HL-60/S4 (cell line): Measurements from ENCODE around the gene TUFT1.

Experiments used
- in situ Hi-C: fragments of 300-500 bp; cut with MboI; formaldehyde crosslinking; loops from 2 replicates; pipeline ENCODE4 v1.14.3; 2022; ENCODE audit warnings: low sequenced_read_pairs

The TUFT1 gene

GRCh38 chr1:151540021-151540981 lies at the start of gene TUFT1:
Gene TUFT1, plus strand, starts transcription at chr1:151540309. Its CDS starts 58 bp downstream, at chr1:151540367.
- in situ Hi-C loops = no loop called here

GRCh38 chr1:151491641-151492040 lies 48.5 kb upstream of the TUFT1 start:
- in situ Hi-C loops = no loop called here

- in situ Hi-C loops = no loop called here
These were observed 48.0 kb upstream of the TUFT1 start for GRCh38 chr1:151492120-151492519.

GRCh38 chr1:151493042-151493441 lies 47.1 kb upstream of the TUFT1 start:
- in situ Hi-C loops = no loop called here

GRCh38 chr1:151494741-151495281 lies 45.3 kb upstream of the TUFT1 start:
- in situ Hi-C loops = no loop called here

GRCh38 chr1:151495316-151495715 lies 44.8 kb upstream of the TUFT1 start:
- in situ Hi-C loops = no loop called here

GRCh38 chr1:151499365-151499764 lies 40.7 kb upstream of the TUFT1 start:
- in situ Hi-C loops = no loop called here

GRCh38 chr1:151499930-151500329 lies 40.2 kb upstream of the TUFT1 start:
- in situ Hi-C loops = no loop called here

- in situ Hi-C loops = no loop called here
These were observed 38.6 kb upstream of the TUFT1 start for GRCh38 chr1:151501474-151501873.

- in situ Hi-C loops = no loop called here
These were observed 37.9 kb upstream of the TUFT1 start for GRCh38 chr1:151502035-151502700.

- in situ Hi-C loops = no loop called here
These were observed 37.0 kb upstream of the TUFT1 start for GRCh38 chr1:151502859-151503780.

GRCh38 chr1:151504252-151504651 lies 35.9 kb upstream of the TUFT1 start:
- in situ Hi-C loops = no loop called here

- in situ Hi-C loops = no loop called here
These were observed 35.4 kb upstream of the TUFT1 start for GRCh38 chr1:151504759-151505158.

- in situ Hi-C loops = no loop called here
These were observed 31.3 kb upstream of the TUFT1 start for GRCh38 chr1:151508833-151509232.

- in situ Hi-C loops = no loop called here
These were observed 30.6 kb upstream of the TUFT1 start for GRCh38 chr1:151509350-151510019.

- in situ Hi-C loops = no loop called here
These were observed 30.1 kb upstream of the TUFT1 start for GRCh38 chr1:151510020-151510405.

GRCh38 chr1:151510614-151510956 lies 29.5 kb upstream of the TUFT1 start:
- in situ Hi-C loops = no loop called here

- in situ Hi-C loops = no loop called here
These were observed 29.0 kb upstream of the TUFT1 start, which contains the start of gene CGN for GRCh38 chr1:151510957-151511635. Gene CGN, plus strand, starts transcription at chr1:151511387. Its CDS starts 7,133 bp downstream, at chr1:151518520.

GRCh38 chr1:151511636-151512215 lies 28.4 kb upstream of the TUFT1 start:
- in situ Hi-C loops = no loop called here
